Measurements from ENCODE around the gene JARID2. TPM values are rescaled to one million over a fixed set of nuclear protein-coding genes. Genes with fewer than 3 reads are reported as not detected.
"Not testable (repeated sequence)": the region's sequence is repeated elsewhere in the genome, so short reads cannot be mapped to it uniquely, and the experiment has no call there.

The JARID2 gene
- total RNA-seq, 2 experiments from 2014 or later = 19.3 to 20.1 TPM

DNA sequence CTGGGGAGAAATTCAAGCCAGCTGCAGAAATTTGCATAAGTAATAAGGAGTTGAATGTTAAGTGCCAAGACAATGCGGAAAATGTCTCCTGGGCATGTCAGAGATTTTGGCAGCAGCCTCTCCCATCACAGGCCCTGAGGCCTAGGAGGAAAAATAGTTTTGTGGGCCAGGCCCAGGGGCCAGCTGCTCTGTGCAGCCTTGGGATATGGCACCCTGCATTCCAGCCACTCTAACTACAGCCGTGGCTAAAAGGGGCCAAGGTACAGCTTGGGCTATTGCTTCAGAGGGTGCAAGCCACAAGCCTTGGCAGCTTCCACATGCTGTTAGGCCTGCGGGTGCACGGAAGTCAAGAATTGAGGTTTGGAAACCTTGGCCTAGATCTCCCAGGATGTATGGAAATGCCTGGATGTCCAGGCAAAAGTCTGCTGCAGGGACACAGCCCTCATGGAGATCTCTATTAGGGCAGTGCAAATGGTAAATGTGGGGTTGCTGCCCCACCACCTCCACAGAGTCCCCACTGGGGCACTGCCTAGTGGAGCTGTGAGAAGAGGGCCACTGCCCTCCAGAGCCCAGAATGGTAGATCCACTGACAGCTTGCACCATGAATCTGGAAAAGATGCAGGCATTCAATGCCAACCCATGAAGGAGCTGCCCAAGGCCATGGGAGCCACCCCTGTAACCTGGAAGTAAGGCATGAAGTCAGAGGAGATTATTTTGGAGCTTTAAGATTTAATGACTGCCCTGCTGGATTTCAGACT is 290.5 kb downstream of the JARID2 start:
- H3K4me1 Mint-ChIP-seq = no peaks in the 10 kb centered on the region
- H3K36me3 Mint-ChIP-seq = peaks cover 11% of the 10 kb centered on the region
- H3K4me3 Mint-ChIP-seq = no peak overlapping the region
- H3K9me3 Mint-ChIP-seq = no peaks in the 10 kb centered on the region
- DNase-seq = no peak
- no peaks in the 10 kb centered on the region for H3K27me3 Mint-ChIP-seq
- H3K27ac Mint-ChIP-seq = no peak overlapping the region

DNA sequence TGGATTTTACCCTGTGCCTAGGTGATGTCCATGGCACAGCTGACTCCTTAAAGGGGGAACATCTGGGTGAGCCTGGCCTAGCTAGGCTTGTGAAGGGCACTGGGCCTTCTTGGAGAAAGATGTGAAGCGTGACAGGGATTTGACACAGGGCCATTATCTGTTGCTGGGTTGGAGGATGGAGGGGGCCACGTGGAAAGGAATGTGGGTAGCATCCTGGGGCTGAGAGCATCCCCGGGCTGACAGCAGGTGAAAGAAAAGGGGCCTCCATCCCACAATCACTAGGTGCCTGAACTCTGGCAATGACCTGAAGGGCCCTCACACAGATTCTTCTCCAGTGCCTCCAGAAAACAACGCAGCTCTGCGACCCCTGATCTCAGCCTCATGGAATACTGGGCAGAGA is 292.2 kb downstream of the JARID2 start:
- no peaks in the 10 kb centered on the region for H3K4me1 Mint-ChIP-seq
- no peaks in the 10 kb centered on the region for H3K9me3 Mint-ChIP-seq
- no peak overlapping the region for H3K27ac Mint-ChIP-seq
- no peak overlapping the region for H3K4me3 Mint-ChIP-seq
- DNase-seq = no peak
- H3K27me3 Mint-ChIP-seq = no peaks in the 10 kb centered on the region
- peaks cover 11% of the 10 kb centered on the region for H3K36me3 Mint-ChIP-seq

DNA sequence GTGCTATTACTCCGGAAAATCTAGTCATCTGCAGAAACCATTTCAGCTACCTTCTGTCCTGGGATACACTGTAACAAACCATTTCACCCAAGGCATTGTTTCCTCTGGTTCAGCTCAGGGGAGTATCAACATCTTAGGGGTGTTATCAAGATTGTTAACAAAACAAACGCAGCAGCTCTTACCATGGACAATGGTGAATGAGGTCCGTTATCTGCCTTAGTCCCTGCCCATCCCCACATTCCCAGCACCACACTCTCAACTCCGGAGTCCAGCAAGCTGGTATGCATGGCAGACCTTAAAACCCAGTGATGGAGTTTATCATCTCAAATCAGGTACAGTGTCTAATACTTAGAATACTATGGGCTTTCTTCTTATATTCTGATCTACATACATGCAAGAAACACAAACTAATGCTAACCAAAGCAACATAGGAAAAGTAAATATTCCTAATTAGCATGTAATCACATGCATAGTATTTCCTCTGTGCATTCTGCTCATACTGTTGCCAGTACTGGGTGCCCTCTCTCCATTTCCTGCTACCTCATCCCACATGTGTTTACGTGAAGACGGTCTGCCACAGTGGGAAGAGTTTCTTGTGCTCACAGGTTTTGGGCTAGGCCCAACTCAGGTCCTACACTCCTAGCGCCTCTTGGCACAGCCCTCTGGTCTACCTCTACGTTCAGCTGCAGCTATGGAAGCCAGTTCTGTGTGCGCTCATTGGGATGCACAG is 293.1 kb downstream of the JARID2 start:
- H3K36me3 Mint-ChIP-seq = peaks cover 16% of the 10 kb centered on the region
- no peak for DNase-seq
- H3K9me3 Mint-ChIP-seq = peaks cover 5% of the 10 kb centered on the region
- no peaks in the 10 kb centered on the region for H3K27me3 Mint-ChIP-seq
- no peak overlapping the region for H3K27ac Mint-ChIP-seq
- no peaks in the 10 kb centered on the region for H3K4me1 Mint-ChIP-seq
- no peak overlapping the region for H3K4me3 Mint-ChIP-seq

DNA sequence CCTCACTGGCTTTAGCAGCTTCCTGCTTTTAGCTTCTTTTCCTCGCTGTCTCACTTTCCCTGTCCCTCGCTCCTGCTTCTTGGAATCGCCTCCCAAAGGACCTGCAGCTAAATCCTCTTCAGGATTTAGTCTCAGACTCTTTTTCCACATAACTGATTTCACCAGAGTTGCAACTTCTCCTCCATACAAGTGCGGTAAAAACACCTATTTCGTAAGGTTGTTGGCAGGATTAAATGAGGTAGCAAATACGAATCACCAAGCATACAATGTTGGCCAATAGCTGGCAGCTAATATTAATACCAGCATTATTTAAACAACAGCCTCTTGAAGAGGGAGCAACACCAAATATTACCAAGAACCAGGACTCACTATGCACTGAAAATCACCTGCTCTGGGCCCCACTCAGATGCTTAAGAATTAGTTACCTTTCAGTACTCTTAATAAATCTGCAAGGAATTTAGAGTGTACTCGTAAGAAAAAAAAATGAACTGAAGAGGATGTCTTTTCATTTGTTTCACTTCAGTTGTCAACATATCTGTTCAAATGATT is 293.9 kb downstream of the JARID2 start:
- Mint-ChIP-seq H3K27ac (no peak overlapping the region), H3K27me3 (no peaks in the 10 kb centered on the region), H3K4me3 (no peak overlapping the region), H3K4me1 (no peaks in the 10 kb centered on the region), H3K9me3 (peaks cover 10% of the 10 kb centered on the region), H3K36me3 (peaks cover 16% of the 10 kb centered on the region)
- DNase-seq = no peak

DNA sequence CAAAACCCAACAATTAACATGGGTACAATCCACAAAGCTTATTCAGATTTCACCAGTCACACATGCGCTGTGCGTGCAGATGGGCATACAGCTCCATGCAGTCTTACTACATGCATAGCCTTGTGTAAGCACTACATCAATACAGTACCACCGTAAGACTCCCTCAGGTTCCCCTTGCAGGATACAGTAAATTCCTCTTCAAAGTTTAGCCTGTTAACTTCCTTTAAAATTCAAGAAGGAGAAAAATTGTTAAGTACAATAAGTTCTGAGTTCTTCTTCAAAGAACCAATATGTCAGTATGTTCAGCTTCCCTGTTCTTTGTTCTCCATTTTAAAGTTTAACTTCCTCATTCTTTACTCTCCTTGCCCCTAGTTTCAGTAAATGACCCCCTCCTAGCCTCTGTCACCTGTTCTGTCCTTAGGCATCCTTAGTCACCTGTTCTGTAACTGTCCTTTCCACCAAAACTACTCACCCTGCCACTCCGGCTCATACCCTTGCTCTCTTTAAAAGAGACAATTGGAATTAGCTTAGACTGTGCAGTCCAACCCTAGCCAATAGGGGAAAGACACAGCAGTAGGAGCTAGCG is 297.6 kb downstream of the JARID2 start:
- not testable (repeated sequence) for H3K4me3 Mint-ChIP-seq, DNase-seq, H3K27me3 Mint-ChIP-seq, H3K4me1 Mint-ChIP-seq, H3K27ac Mint-ChIP-seq
- Mint-ChIP-seq H3K9me3 (peaks cover 12% of the 10 kb centered on the region), H3K36me3 (peaks cover 20% of the 10 kb centered on the region)

DNA sequence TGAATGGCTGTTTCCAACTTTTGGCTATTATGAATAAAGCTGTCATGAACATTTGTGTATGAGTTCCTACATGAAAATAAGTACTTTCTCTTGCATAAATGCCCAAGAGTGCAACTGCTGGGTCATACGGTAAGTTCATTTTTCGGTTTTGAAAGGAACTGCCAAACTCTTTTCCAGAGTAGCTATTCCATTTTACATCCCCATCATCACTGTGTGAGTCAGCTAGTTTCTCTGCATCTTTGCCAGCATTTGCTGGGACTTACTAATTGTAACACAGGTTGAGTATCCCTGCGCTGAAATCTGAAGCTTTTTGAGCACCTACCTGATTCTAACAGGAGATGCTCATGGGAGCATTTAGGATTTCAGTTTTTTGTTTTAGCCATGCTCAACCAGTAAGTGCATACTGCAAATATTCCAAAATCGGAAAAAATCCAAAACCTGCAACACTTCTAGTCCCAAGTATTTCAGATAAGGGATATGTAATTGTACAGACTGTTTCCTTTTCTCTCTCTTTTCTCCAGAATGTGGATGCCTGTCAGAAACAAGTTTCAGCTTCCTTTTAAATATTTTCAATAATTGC is 298.5 kb downstream of the JARID2 start:
- peaks cover 12% of the 10 kb centered on the region for H3K9me3 Mint-ChIP-seq
- peaks cover 15% of the 10 kb centered on the region for H3K36me3 Mint-ChIP-seq
- DNase-seq = no peak
- no peak overlapping the region for H3K27ac Mint-ChIP-seq
- no peaks in the 10 kb centered on the region for H3K27me3 Mint-ChIP-seq
- no peaks in the 10 kb centered on the region for H3K4me1 Mint-ChIP-seq
- no peak overlapping the region for H3K4me3 Mint-ChIP-seq

DNA sequence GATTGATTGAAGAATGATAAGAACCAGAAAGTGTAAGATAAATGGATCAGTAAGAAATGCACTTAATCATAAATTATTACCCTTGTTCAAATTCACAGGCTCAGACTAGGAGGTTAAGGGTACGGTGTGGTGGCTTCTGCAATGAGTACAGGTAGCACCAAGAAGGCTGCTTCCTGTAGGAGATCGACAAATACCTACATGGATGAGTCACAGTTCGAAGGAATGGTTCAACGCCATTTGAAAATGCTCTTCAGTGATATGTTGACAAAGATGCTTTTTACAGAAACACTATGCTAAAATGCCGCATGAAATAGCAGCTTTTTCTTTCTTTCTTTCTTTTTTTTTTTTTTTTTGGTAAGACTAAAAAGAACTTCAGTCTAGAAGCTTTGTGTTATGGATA is 300.7 kb downstream of the JARID2 start:
- DNase-seq = no peak
- no peaks in the 10 kb centered on the region for H3K27me3 Mint-ChIP-seq
- peaks cover 10% of the 10 kb centered on the region for H3K4me1 Mint-ChIP-seq
- H3K9me3 Mint-ChIP-seq = peaks cover 12% of the 10 kb centered on the region
- H3K27ac Mint-ChIP-seq = no peak overlapping the region
- H3K4me3 Mint-ChIP-seq = no peak overlapping the region
- peaks cover 19% of the 10 kb centered on the region for H3K36me3 Mint-ChIP-seq

DNA sequence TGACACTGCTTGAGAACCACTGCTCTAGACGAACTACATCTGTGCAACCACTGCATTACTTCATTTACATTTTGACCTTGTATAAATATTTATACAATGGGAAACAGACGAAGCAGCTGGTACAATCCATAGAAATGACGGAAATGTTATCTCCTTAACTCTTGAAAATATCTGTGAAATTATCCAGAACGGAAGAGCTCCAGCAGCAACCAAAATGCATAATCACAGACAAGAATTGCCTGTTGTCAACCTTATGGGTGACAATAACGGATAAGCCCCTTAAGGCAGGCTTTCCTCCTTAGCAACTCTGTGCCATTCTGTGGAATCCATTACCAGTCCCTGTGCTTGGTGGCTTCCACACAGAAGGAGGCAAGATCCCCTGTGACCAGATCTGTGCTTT is 301.5 kb downstream of the JARID2 start:
- no peak for DNase-seq
- Mint-ChIP-seq H3K36me3 (peaks cover 19% of the 10 kb centered on the region), H3K4me1 (peaks cover 12% of the 10 kb centered on the region), H3K27me3 (no peaks in the 10 kb centered on the region), H3K4me3 (no peak overlapping the region), H3K9me3 (peaks cover 12% of the 10 kb centered on the region), H3K27ac (no peak overlapping the region)

DNA sequence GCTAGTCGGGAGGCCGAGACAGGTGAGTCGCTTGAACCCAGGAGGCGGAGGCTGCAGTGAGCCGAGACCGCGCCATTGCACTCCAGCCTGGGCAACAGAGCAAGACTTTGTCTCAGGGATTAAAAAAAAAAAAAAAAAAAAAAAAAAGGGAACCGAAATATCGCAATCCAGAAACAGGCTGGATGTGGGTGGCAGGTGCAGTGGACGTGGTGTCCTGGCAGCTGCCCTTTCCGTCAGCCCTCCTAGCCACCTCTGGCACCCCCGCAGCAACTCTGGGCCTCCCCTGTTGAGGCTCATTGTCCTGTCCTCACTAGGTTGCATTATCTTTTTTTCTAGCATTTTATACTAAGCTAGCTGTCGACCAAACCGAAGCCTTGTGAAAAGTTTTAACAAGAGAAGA is 303.5 kb downstream of the JARID2 start:
- Mint-ChIP-seq H3K36me3 (peaks cover 19% of the 10 kb centered on the region), H3K27ac (no peak overlapping the region), H3K27me3 (no peaks in the 10 kb centered on the region), H3K4me1 (peaks cover 16% of the 10 kb centered on the region), H3K4me3 (no peak overlapping the region), H3K9me3 (peaks cover 2% of the 10 kb centered on the region)
- no peak for DNase-seq

DNA sequence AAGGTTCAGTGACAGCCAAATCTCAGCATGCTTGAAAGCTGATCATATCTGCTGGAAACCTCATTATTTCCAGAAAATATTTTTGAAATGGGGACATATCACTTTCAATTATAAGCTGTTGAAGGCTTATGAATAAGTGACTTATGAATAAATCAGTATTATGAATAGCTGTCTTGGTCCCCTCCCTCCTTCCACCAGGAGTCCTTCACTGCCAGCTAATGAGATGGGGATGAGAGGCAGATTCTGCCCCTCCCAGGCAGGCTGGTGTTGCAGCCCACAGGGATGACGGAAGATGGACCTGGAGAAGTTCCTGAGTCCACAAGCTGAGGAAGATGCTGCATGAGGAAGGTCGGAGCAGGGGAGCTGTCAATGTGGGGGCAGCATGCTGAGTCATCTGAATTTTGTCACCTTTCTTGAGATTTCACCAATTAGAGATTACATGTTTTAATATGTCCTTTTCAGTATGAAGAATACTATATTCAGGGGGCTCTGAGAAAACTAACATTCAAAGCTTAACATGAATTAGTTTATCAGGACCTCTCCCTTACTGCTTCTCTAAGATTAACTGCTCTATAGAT is 304.8 kb downstream of the JARID2 start:
- Mint-ChIP-seq H3K36me3 (peaks cover 18% of the 10 kb centered on the region), H3K4me3 (no peak overlapping the region), H3K9me3 (no peaks in the 10 kb centered on the region), H3K27ac (no peak overlapping the region), H3K4me1 (peaks cover 20% of the 10 kb centered on the region), H3K27me3 (no peaks in the 10 kb centered on the region)
- no peak for DNase-seq

DNA sequence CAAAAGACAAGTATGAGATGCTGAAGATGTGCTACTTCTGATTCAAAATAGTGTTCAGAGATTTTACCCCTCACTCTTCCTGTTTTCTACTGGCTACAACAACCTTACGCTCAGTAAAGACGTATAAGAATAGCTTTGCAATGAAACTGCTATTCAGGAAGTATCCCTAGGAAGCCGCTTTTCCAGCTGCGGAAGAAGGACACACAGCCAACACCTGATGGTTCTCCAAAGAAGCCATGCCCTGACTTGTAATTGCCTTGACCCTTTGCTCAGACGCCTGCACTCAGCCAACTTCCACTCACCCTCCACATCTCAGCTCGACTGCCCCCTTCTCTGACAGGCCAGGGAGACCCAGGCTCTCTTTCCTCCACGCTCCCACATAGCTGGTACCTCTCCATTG is 305.4 kb downstream of the JARID2 start:
- Mint-ChIP-seq H3K36me3 (peaks cover 18% of the 10 kb centered on the region), H3K27me3 (no peaks in the 10 kb centered on the region), H3K27ac (no peak overlapping the region), H3K4me1 (peaks cover 22% of the 10 kb centered on the region), H3K4me3 (no peak overlapping the region), H3K9me3 (no peaks in the 10 kb centered on the region)
- no peak for DNase-seq

DNA sequence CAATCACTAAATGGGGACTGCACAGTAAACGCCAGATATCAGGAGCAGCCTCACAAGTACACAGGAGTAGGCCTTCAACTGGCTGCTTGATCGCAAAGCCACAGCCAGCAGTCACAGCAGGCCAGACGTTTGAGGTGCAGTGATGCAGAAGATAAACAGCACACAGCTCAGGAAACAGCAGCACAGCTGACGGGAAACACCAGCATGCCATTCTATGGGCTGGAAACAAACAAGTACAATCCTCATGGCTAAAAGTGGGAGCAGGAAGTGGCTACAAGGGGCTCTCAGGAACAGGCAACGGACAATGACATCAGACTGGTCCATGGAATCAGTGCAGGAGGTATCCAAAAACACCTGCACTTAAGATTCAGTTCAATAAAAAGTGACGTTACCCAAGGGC is 305.9 kb downstream of the JARID2 start:
- Mint-ChIP-seq H3K9me3 (no peaks in the 10 kb centered on the region), H3K36me3 (peaks cover 16% of the 10 kb centered on the region), H3K4me1 (peaks cover 22% of the 10 kb centered on the region), H3K4me3 (no peak overlapping the region), H3K27ac (no peak overlapping the region), H3K27me3 (no peaks in the 10 kb centered on the region)
- DNase-seq = no peak

DNA sequence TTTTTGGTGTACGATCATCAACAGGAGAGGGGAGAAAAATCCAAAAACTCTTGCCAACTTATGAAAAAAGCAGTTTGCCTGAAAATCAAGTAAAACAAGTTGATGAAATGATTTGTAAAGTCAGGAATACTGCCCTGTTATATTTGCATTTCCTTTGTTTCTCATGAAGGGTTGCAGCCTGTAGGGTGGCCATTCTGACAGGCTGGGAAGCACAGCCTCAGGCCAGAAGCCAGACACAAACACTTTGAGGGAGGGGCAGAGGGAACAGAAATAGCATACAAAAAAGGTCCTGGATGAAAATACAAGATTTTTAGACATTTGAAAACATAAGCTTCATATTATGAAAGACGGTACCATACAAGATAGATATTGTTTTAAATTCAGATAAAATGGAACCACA is 307.2 kb downstream of the JARID2 start:
- Mint-ChIP-seq H3K27ac (no peak overlapping the region), H3K27me3 (no peaks in the 10 kb centered on the region), H3K4me1 (peaks cover 22% of the 10 kb centered on the region), H3K4me3 (no peak overlapping the region), H3K36me3 (peaks cover 14% of the 10 kb centered on the region), H3K9me3 (no peaks in the 10 kb centered on the region)
- no peak for DNase-seq

DNA sequence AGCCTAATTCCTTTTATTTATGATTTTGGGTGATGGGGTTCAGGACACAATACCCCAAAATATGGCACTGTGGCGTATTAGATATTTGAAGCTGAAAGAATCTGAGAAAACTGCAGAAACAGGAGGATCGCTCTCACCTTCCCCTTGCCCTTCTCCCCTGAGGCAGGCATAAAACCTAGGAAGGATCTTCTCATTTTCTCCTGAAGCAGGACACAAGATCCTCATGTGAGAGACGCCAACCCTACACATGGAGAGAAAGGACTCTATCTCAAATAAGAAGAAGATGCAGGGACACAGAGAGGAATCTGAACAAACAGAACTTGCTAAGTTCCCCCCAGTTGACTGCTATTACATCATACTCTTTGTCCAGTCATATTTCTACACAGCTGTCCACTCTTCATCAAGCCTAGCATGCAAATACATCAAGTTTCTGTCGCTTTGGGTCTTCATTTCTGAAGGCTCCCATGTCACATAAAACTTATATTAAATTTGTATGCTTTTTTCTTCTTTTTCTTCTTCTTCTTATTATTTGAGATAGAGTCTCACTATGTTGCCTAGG is 307.9 kb downstream of the JARID2 start:
- peaks cover 15% of the 10 kb centered on the region for H3K36me3 Mint-ChIP-seq
- no peak for DNase-seq
- peaks cover 22% of the 10 kb centered on the region for H3K4me1 Mint-ChIP-seq
- no peaks in the 10 kb centered on the region for H3K9me3 Mint-ChIP-seq
- no peak overlapping the region for H3K27ac Mint-ChIP-seq
- H3K27me3 Mint-ChIP-seq = no peaks in the 10 kb centered on the region
- no peak overlapping the region for H3K4me3 Mint-ChIP-seq

DNA sequence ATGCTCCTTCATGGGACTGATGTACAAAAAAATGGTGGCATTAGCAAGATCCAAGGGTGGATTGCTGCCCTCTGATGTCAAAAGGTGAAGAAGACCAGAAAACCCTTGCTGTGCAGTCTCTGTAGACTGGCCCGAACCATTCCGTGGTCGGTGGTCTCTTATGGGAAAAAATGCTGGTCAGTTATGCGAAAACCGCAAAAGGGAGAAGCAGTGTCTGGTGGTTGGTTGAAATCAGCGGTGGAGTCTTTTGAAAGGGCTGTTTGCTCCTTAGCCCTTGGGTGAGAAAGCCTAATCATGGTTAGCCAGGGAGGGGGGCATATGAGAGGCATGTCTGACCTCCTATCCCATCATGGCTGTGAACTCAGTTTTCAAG is 308.8 kb downstream of the JARID2 start:
- peaks cover 15% of the 10 kb centered on the region for H3K36me3 Mint-ChIP-seq
- no peak overlapping the region for H3K27ac Mint-ChIP-seq
- no peak overlapping the region for H3K4me3 Mint-ChIP-seq
- no peaks in the 10 kb centered on the region for H3K27me3 Mint-ChIP-seq
- peaks cover 22% of the 10 kb centered on the region for H3K4me1 Mint-ChIP-seq
- H3K9me3 Mint-ChIP-seq = no peaks in the 10 kb centered on the region
- DNase-seq = no peak
